H1 (cell line): ENCODE measurements around the gene PMP22. TPM values are rescaled to one million over a fixed set of nuclear protein-coding genes. Genes with fewer than 3 reads are reported as not detected.

ENCODE experiments used
- ASH2L ChIP-seq: fragments of 200-600, 300-600 bp; sonication (generic); IDR thresholded peaks from one replicate; pipeline ENCODE4 v1.7.1; 2017; ENCODE audit warnings: low read length
- CEBPB ChIP-seq: IDR thresholded peaks from 2 replicates; pipeline ENCODE4 v1.6.1; 2012; ENCODE audit warnings: low read depth, low read length
- CHD7 ChIP-seq: fragments of 300-600 bp; sonication (generic); IDR thresholded peaks from 2 replicates; pipeline ENCODE4 v1.7.1; 2012; ENCODE audit warnings: low read length, moderate library complexity, mild to moderate bottlenecking, inconsistent platforms; ENCODE audit not compliant: insufficient replicate concordance
- JUND ChIP-seq: IDR thresholded peaks from 2 replicates; pipeline ENCODE4 v1.6.1; 2011; ENCODE audit warnings: mild to moderate bottlenecking, improper control_type of control experiment, low read length
- RAD21 ChIP-seq, 2 experiments: IDR thresholded peaks in 1 of 2; conservative IDR thresholded peaks in 1 of 2; 2 replicates each; pipeline ENCODE4 v1.6.1; 2011; ENCODE audit warnings: low read depth in 2 of 2, low read length in 2 of 2, improper control_type of control experiment in 1 of 2, inconsistent platforms in 1 of 2, mild to moderate bottlenecking in 1 of 2, moderate library complexity in 1 of 2
- TBP ChIP-seq: IDR thresholded peaks from 2 replicates; pipeline ENCODE4 v1.6.1; 2011; ENCODE audit warnings: low read depth, low read length, improper control_type of control experiment
- TEAD4 ChIP-seq: IDR thresholded peaks from 2 replicates; pipeline ENCODE4 v1.6.1; 2012; ENCODE audit warnings: low read depth, low read length, inconsistent platforms, mixed read lengths
- USF2 ChIP-seq: IDR thresholded peaks from 2 replicates; pipeline ENCODE4 v1.6.1; 2011; ENCODE audit warnings: low read length, improper control_type of control experiment
- ZNF274 ChIP-seq: IDR thresholded peaks from 2 replicates; pipeline ENCODE4 v1.7.0; 2012; ENCODE audit warnings: low read length, borderline replicate concordance; ENCODE audit errors: extremely low read depth
- polyA plus RNA-seq, 7 experiments: library from polyadenylated mRNA; depleted of rRNA in 3 of 7; stranded (reverse) in 5 of 7; unstranded in 2 of 7; fragments of >200 nt in 5 of 7; fragments of 200-250 nt in 2 of 7; gene quantifications; 1 replicate in 5 of 7; 2 replicates in 1 of 7; 4 replicates in 1 of 7; pipeline versions ENCODE4 v1.2.1 to v1.2.3, GENCODE V29; 2011 to 2013; ENCODE audit warnings: missing spikeins in 2 of 7, mixed read lengths in 2 of 7
- total RNA-seq: library from RNA; stranded (reverse); fragmentation: NEBNext Ultra II Directional; extraction: Animal tissue kit (Norgen Biotek cat#: 25700); gene quantifications from 2 replicates; pipeline ENCODE4 v1.2.1, GENCODE V29; 2021
- TF ChIP-seq, protein P1 (sequence below): IDR thresholded peaks from 2 replicates; pipeline ENCODE4 v1.6.1; 2012; ENCODE audit warnings: inconsistent platforms

Gene PMP22
- total and polyA plus RNA-seq, 2 of the 8 experiments (the other 6 are each of a cell fraction or from before 2014, with no cell fraction given) = 0.84 to 4.9 TPM

DNA sequence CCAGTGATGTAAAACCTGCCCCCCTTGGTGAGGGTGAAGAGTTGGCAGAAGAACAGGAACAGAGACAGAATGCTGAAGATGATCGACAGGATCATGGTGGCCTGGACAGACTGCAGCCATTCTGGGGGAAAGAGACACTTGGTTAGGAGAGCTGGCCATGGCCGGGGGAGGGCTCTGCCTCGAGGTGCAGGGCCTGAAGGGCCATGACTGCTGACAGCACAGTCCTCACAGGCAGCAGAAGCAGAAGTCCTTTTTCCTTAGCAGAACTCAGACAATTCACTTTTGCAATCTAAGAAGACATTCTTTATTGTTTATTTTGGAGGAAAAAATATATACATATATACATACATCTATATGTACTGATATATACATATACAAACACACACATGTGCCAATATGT lies 25.6 kb downstream of the PMP22 start (continued):
- no peak for TF ChIP-seq CHD7
- TF ChIP-seq TBP = no peak
- TF ChIP-seq TEAD4 = no peak
- no peak for TF ChIP-seq CEBPB
- no peak for TF ChIP-seq ZNF274
- no peak for TF ChIP-seq ASH2L
- TF ChIP-seq, protein P1, sequence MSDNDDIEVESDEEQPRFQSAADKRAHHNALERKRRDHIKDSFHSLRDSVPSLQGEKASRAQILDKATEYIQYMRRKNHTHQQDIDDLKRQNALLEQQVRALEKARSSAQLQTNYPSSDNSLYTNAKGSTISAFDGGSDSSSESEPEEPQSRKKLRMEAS = no peak
- no peak for TF ChIP-seq JUND
- no peak for TF ChIP-seq RAD21 (IDR thresholded peaks at IDR 0.05 in 1 of 2, conservative IDR thresholded peaks at IDR 0.05 in 1 of 2; ENCODE audit: low read depth in 2 of 2, low read length in 2 of 2)
- TF ChIP-seq USF2 = no peak
